Psoas muscle (tissue), 8 donors: Measurements from ENCODE around the gene GABRP. TPM values are rescaled to one million over a fixed set of nuclear protein-coding genes. Genes with fewer than 3 reads are reported as not detected.

Source experiments
- ATAC-seq, 4 donors: fragments of 200-7000 bp; cut with Tn5 transposase; one replicate each; pipeline ENCODE4 v1.9.1; 2020; ENCODE audit warnings: moderate library complexity in 3 of 4, mild to moderate bottlenecking in 2 of 4
- DNase-seq, 2 donors: peaks; one replicate each; pipeline ENCODE4 v3.0.0-alpha.2; 2020
- H3K27ac ChIP-seq: fragments of 200-600 bp; one replicate; pipeline ENCODE4 v1.8.0; 2022
- H3K27me3 ChIP-seq, 3 donors: fragments of 200-600 bp in 1 of 3; one replicate each; pipeline versions ENCODE4 v1.6.1 to v1.8.0; 2013 to 2022; ENCODE audit warnings: low read length in 2 of 3, mild to moderate bottlenecking in 2 of 3, moderate library complexity in 1 of 3; ENCODE audit not compliant: insufficient read depth in 3 of 3
- H3K36me3 ChIP-seq, 2 donors: fragments of 200-600 bp in 1 of 2; one replicate each; pipeline versions ENCODE4 v1.6.1 to v1.8.0; 2013 to 2022; ENCODE audit warnings: low read depth in 1 of 2, mild to moderate bottlenecking in 1 of 2, moderate library complexity in 1 of 2; ENCODE audit not compliant: insufficient read depth in 1 of 2
- H3K4me1 ChIP-seq: fragments of 200-600 bp; one replicate; pipeline ENCODE4 v1.8.0; 2022
- H3K4me3 ChIP-seq: fragments of 200-600 bp; one replicate; pipeline ENCODE4 v1.8.0; 2022; ENCODE audit warnings: mild to moderate bottlenecking
- H3K9me3 ChIP-seq: fragments of 200-600 bp; one replicate; pipeline ENCODE4 v1.8.0; 2022
- CTCF ChIP-seq: fragments of 200-600 bp; IDR thresholded peaks from one replicate; pipeline ENCODE4 v1.8.0; 2022; ENCODE audit warnings: antibody characterized with exemption
- WGBS, 3 donors: extraction: QIAGEN DNeasy Blood & Tissue Kit; methylation state at CpG; one replicate each; pipeline versions ENCODE4 v1.1.6 to v1.1.7; 2013; 5-methylcytosine and 5-hydroxymethylcytosine counted together
- intact Hi-C, 2 donors: fragments of 100-400 bp; cut with DNase I; formaldehyde crosslinking; loops; one replicate each; pipeline versions ENCODE4 v1.11.0 to v1.14.2; 2022
- polyA plus RNA-seq, 3 donors: library from polyadenylated mRNA; stranded (reverse); fragments of 200-250 nt; gene quantifications; one replicate each; pipeline ENCODE4 v1.2.3, GENCODE V29; 2013
- total RNA-seq, 4 donors: library from RNA; stranded (reverse); fragmentation: NEBNext Ultra II Directional in 2 of 4; extraction: Animal tissue kit (Norgen Biotek cat#: 25700) in 2 of 4; gene quantifications; one replicate each; pipeline versions ENCODE4 v1.2.1 to v1.2.4, GENCODE V29; 2021 to 2023
- donor health status: healthy with polysubstance abuse.
- donor health status: DM: no; HTN: no; CAD: no; lungs with moderate emphysema.
- donor health status: Bipolar disorder and iron deficiency.
- donor health status: healthy.
- donor health status: DM: yes; HTN: yes; CAD: no.
- donor health status: DM: no; HTN: no; CAD: no.
- donor health status: DM: no; HTN: no; CAD: no.
- donor health status: DM: yes; HTN: yes; CAD: no.

GABRP gene
- total and polyA plus RNA-seq, 7 donors: 0.01 to 0.08 (median 0.04) TPM; not detected in 4

GRCh38 chr5:170769898-170770416 is 13.6 kb upstream of the GABRP start:
- Histone ChIP-seq H3K36me3 (no peaks in the 10 kb centered on the region), H3K27ac (no peak overlapping the region), H3K4me3 (no peak overlapping the region), H3K4me1 (no peaks in the 10 kb centered on the region), H3K27me3 (peaks cover 0 to 2% (median 0%) of the 10 kb centered on the region in 3 donors), H3K9me3 (no peaks in the 10 kb centered on the region)
- no peak for DNase-seq
- ATAC-seq: no peak
- intact Hi-C loops: loop anchor here in 1 of 2 donors (10.0 kb wide), 1 partner anchor 1045 kb away; no protein-coding TSS in a partner anchor
- TF ChIP-seq CTCF: no peak
- 59 to 63% (median 60%) methylated on average over 5 of the region's 5 CpGs for WGBS, 3 donors

- no peak overlapping the region for H3K27ac ChIP-seq
- H3K36me3 ChIP-seq: no peaks in the 10 kb centered on the region
- H3K9me3 ChIP-seq: no peaks in the 10 kb centered on the region
- intact Hi-C loops: no loop called here
- no peak overlapping the region for H3K4me3 ChIP-seq
- WGBS, 3 donors: 80 to 82% (median 82%) methylated on average over 15 of the region's 15 CpGs
- H3K27me3 ChIP-seq: peaks cover 0 to 2% (median 0%) of the 10 kb centered on the region in 3 donors
- DNase-seq (no peak), ATAC-seq (no peak)
- H3K4me1 ChIP-seq: no peaks in the 10 kb centered on the region
- TF ChIP-seq CTCF: no peak
These were observed 12.0 kb upstream of the GABRP start for GRCh38 chr5:170771496-170771895.

GRCh38 chr5:170773024-170773985 is 10.2 kb upstream of the GABRP start:
- Histone ChIP-seq H3K27me3 (peaks cover 0 to 2% (median 0%) of the 10 kb centered on the region in 3 donors), H3K4me3 (no peak overlapping the region), H3K9me3 (no peaks in the 10 kb centered on the region), H3K36me3 (no peaks in the 10 kb centered on the region), H3K27ac (no peak overlapping the region), H3K4me1 (no peaks in the 10 kb centered on the region)
- intact Hi-C loops: no loop called here
- DNase-seq (no peak), ATAC-seq (no peak)
- no peak for TF ChIP-seq CTCF
- WGBS, 3 donors: 86 to 91% (median 86%) methylated on average over 12 of the region's 12 CpGs

- DNase-seq: no peak
- Histone ChIP-seq H3K4me3 (no peak overlapping the region), H3K27me3 (no peaks in the 10 kb centered on the region), H3K36me3 (no peaks in the 10 kb centered on the region), H3K9me3 (no peaks in the 10 kb centered on the region), H3K4me1 (no peaks in the 10 kb centered on the region), H3K27ac (no peak overlapping the region)
- no peak for ATAC-seq
- no peak for TF ChIP-seq CTCF
- 91 to 92% (median 91%) methylated on average over 5 of the region's 5 CpGs for WGBS, 3 donors
- intact Hi-C loops: no loop called here
These were observed 8.7 kb upstream of the GABRP start for GRCh38 chr5:170774831-170775230.
